GM12878 (cell line): Measurements from ENCODE around the gene ATG14. TPM values are rescaled to one million over a fixed set of nuclear protein-coding genes. Genes with fewer than 3 reads are reported as not detected.

ENCODE experiments used
- ATAC-seq: fragments of 200-7000 bp; cut with Tn5 transposase; 3 replicates; pipeline ENCODE4 v1.9.1; 2020; ENCODE audit warnings: mild to moderate bottlenecking, moderate library complexity
- BruUV-seq: library from RNA; stranded (reverse); fragments of 400-500 nt; replicated peaks from 2 replicates; lab custom pipeline; 2021; lab: Mats Ljungman, UMichigan
- CTCF ChIA-PET: fragments of 300-600 bp; sonication (Branson Sonifier 250); formaldehyde crosslinking; extraction: SDS; loops from one replicate; lab custom pipeline; 2021; ENCODE audit warnings: inconsistent platforms; lab: Yijun Ruan, JAX
- POLR2A ChIA-PET: fragments of 350-600 bp; formaldehyde crosslinking; extraction: SDS; loops from one replicate; lab custom pipeline; 2021; ENCODE audit warnings: inconsistent platforms; lab: Charles Lee
- RAD21 ChIA-PET: fragments of 300-600 bp; sonication (Branson Sonifier 250); formaldehyde crosslinking; loops from one replicate; lab custom pipeline; 2023; ENCODE audit warnings: antibody characterized with exemption; ENCODE audit not compliant: unreplicated experiment; lab: Charles Lee
- SMC1A ChIA-PET: fragments of 300-600 bp; sonication (Branson Sonifier 250); formaldehyde crosslinking; loops from one replicate; lab custom pipeline; 2023; ENCODE audit not compliant: unreplicated experiment, uncharacterized antibody; lab: Charles Lee
- DNase-seq: peaks from one replicate; pipeline ENCODE4 v3.0.0-alpha.2; 2011; ENCODE audit warnings: low read depth, low spot score
- FAIRE-seq: peaks from 3 replicates; lab custom pipeline; 2011; peaks lifted over from hg19 to GRCh38; lab: Jason Lieb, UNC
- H2AFZ ChIP-seq: 2 replicates; pipeline ENCODE4 v1.6.0; 2011; ENCODE audit warnings: low read depth, low read length, control low read depth; ENCODE audit not compliant: control insufficient read depth
- H3K27ac ChIP-seq: 2 replicates; pipeline ENCODE4 v1.5.1; 2011; ENCODE audit warnings: control low read depth; ENCODE audit not compliant: control insufficient read depth, insufficient read depth
- H3K27me3 ChIP-seq, 2 experiments: replicated peaks in 1 of 2; 2 replicates each; pipeline versions ENCODE4 v1.6.0 to v1.6.1; 2011; ENCODE audit warnings: low read length in 1 of 2; ENCODE audit not compliant: control insufficient read depth in 2 of 2, insufficient read depth in 2 of 2
- H3K36me3 ChIP-seq, 2 experiments: 2 replicates each; pipeline ENCODE4 v1.5.1; 2011; ENCODE audit warnings: low read length in 1 of 2; ENCODE audit not compliant: control insufficient read depth in 2 of 2, insufficient read depth in 2 of 2
- H3K4me1 ChIP-seq: 2 replicates; pipeline ENCODE4 v1.6.1; 2011; ENCODE audit warnings: mild to moderate bottlenecking, low read length, moderate library complexity, mixed read lengths; ENCODE audit not compliant: control insufficient read depth, insufficient read depth
- H3K4me2 ChIP-seq: 2 replicates; pipeline ENCODE4 v1.6.0; 2011; ENCODE audit warnings: control low read depth; ENCODE audit not compliant: control insufficient read depth, insufficient read depth
- H3K4me3 ChIP-seq: fragments of 200-600 bp; sonication (generic); 2 replicates; pipeline ENCODE4 v1.5.1; 2016
- H3K79me2 ChIP-seq: 2 replicates; pipeline ENCODE4 v1.6.0; 2011; ENCODE audit warnings: low read length; ENCODE audit not compliant: control insufficient read depth, insufficient read depth
- H3K9ac ChIP-seq: 2 replicates; pipeline ENCODE4 v1.8.0; 2011; ENCODE audit warnings: low read length, control low read depth, mixed read lengths; ENCODE audit not compliant: control insufficient read depth, insufficient read depth
- H3K9me3 ChIP-seq: replicated peaks from 3 replicates; pipeline ENCODE4 v1.5.1; 2011; ENCODE audit warnings: mild to moderate bottlenecking, low read length; ENCODE audit not compliant: control insufficient read depth, insufficient read depth
- H4K20me1 ChIP-seq: 2 replicates; pipeline ENCODE4 v1.6.0; 2011; ENCODE audit not compliant: control insufficient read depth, insufficient read depth
- BACH1 ChIP-seq: fragments of 450-650 bp; IDR thresholded peaks from 2 replicates; pipeline ENCODE4 v1.6.1; 2017; ENCODE audit warnings: mild to moderate bottlenecking, borderline replicate concordance
- CEBPB ChIP-seq, 2 experiments: fragments of 150-350 bp in 1 of 2; IDR thresholded peaks; 2 replicates each; pipeline ENCODE4 v1.6.1; 2012 to 2014; ENCODE audit warnings: low read depth in 2 of 2, low read length in 2 of 2, borderline replicate concordance in 1 of 2, inconsistent platforms in 1 of 2
- CHD4 ChIP-seq: fragments of 200-600 bp; sonication (generic); IDR thresholded peaks from 2 replicates; pipeline ENCODE4 v1.6.1; 2016; ENCODE audit warnings: mild to moderate bottlenecking
- EZH2 ChIP-seq: IDR thresholded peaks from 2 replicates; pipeline ENCODE4 v1.6.1; 2012; ENCODE audit warnings: low read depth, mild to moderate bottlenecking, control low read depth, inconsistent platforms, low read length, borderline replicate concordance; ENCODE audit not compliant: control insufficient read depth
- IRF5 ChIP-seq: fragments of 450-650 bp; IDR thresholded peaks from 2 replicates; pipeline ENCODE4 v1.6.1; 2017; ENCODE audit warnings: borderline replicate concordance
- PAX5 ChIP-seq: IDR thresholded peaks from 2 replicates; pipeline ENCODE4 v1.6.1; 2011; ENCODE audit warnings: low read depth, low read length, borderline replicate concordance
- PKNOX1 ChIP-seq: fragments of 450-650 bp; IDR thresholded peaks from 2 replicates; pipeline ENCODE4 v1.6.1; 2016; ENCODE audit warnings: mild to moderate bottlenecking
- RUNX3 ChIP-seq: IDR thresholded peaks from 2 replicates; pipeline ENCODE4 v1.6.1; 2012; ENCODE audit warnings: low read length, inconsistent platforms
- SP1 ChIP-seq: IDR thresholded peaks from one replicate; pipeline ENCODE4 v1.6.1; 2011; ENCODE audit warnings: low read depth, low read length
- SPI1 ChIP-seq: IDR thresholded peaks from 2 replicates; pipeline ENCODE4 v1.6.1; 2011; ENCODE audit warnings: low read depth, mild to moderate bottlenecking, low read length, moderate library complexity, borderline replicate concordance; ENCODE audit not compliant: insufficient read depth
- SREBF2 ChIP-seq: IDR thresholded peaks from 2 replicates; pipeline ENCODE4 v1.6.1; 2012; ENCODE audit warnings: mild to moderate bottlenecking, low read length
- SUZ12 ChIP-seq: fragments of 200-600 bp; sonication (generic); IDR thresholded peaks from one replicate; pipeline ENCODE4 v1.6.1; 2018; ENCODE audit warnings: antibody characterized with exemption, mild to moderate bottlenecking; ENCODE audit not compliant: unreplicated experiment
- YBX1 ChIP-seq: fragments of 450-650 bp; IDR thresholded peaks from 2 replicates; pipeline ENCODE4 v1.6.1; 2016; ENCODE audit warnings: antibody characterized with exemption
- ZZZ3 ChIP-seq: IDR thresholded peaks from 2 replicates; pipeline ENCODE4 v1.6.1; 2011; ENCODE audit warnings: low read depth; ENCODE audit not compliant: control insufficient read depth, insufficient read length
- WGBS: methylation state at CpG from one replicate; pipeline ENCODE4 v1.1.6; 2016; ENCODE audit warnings: low lambda C conversion rate; ENCODE audit not compliant: insufficient replicate concordance, insufficient coverage; ENCODE audit errors: missing lambda C conversion rate; 5-methylcytosine and 5-hydroxymethylcytosine counted together
- in situ Hi-C: fragments of 300-500 bp; cut with MboI; formaldehyde crosslinking; loops from 9 replicates; pipeline ENCODE4 v1.14.3; 2018; ENCODE audit warnings: mixed read lengths
- intact Hi-C: fragments of 100-400 bp; cut with micrococcal nuclease; formaldehyde crosslinking; loops from one replicate; pipeline ENCODE4 v1.14.2; 2022; ENCODE audit not compliant: unreplicated experiment
- polyA plus RNA-seq, 11 experiments: library from polyadenylated mRNA; depleted of rRNA in 4 of 11; unstranded in 6 of 11; stranded (reverse) in 5 of 11; fragments of >200 nt; fragmentation: Nextera tagmentation in 4 of 11; fragmentation: Illumina TruSeq in 1 of 11; extraction: Ambion mirVana in 4 of 11; extraction: Trizol in 1 of 11; gene quantifications; 1 replicate in 1 of 11; 2 replicates in 10 of 11; pipeline versions ENCODE4 v1.2.1 to v1.2.3, GENCODE V29; 2011 to 2016; ENCODE audit warnings: inconsistent platforms in 2 of 11, missing spikeins in 2 of 11, low read depth in 1 of 11
- total RNA-seq, 4 experiments: library from RNA; depleted of rRNA in 3 of 4; stranded (reverse); fragments of >200 nt in 3 of 4; fragmentation: Illumina TruSeq in 1 of 4; extraction: Trizol in 1 of 4; gene quantifications; 2 replicates each; pipeline versions ENCODE4 v1.2.1 to v1.2.3, GENCODE V29; 2013 to 2021
- TF ChIP-seq, protein P1 (sequence below): IDR thresholded peaks from 2 replicates; pipeline ENCODE4 v1.6.1; 2011; ENCODE audit warnings: low read depth, low read length, improper control_type of control experiment, borderline replicate concordance

The ATG14 gene
- total and polyA plus RNA-seq, 10 of the 15 experiments (the other 5 are each of a cell fraction or from before 2014, with no cell fraction given), result 1.1 to 6.4 (median 5.0) TPM

- in situ Hi-C loops, result no loop called here
- no peaks in the 10 kb centered on the region for H3K79me2 ChIP-seq
- no peak for TF ChIP-seq EZH2
- TF ChIP-seq YBX1, result no peak
- TF ChIP-seq SP1, result no peak
- no peak for TF ChIP-seq SREBF2
- no peak for TF ChIP-seq PAX5
- TF ChIP-seq, protein P1, sequence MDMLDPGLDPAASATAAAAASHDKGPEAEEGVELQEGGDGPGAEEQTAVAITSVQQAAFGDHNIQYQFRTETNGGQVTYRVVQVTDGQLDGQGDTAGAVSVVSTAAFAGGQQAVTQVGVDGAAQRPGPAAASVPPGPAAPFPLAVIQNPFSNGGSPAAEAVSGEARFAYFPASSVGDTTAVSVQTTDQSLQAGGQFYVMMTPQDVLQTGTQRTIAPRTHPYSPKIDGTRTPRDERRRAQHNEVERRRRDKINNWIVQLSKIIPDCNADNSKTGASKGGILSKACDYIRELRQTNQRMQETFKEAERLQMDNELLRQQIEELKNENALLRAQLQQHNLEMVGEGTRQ, result no peak
- TF ChIP-seq BACH1, result no peak
- no peak for TF ChIP-seq ZZZ3
- no peak for TF ChIP-seq SPI1
- no peak for TF ChIP-seq RUNX3
- TF ChIP-seq SUZ12, result no peak
- no peak for TF ChIP-seq IRF5
- TF ChIP-seq CEBPB (IDR thresholded peaks at IDR 0.05; ENCODE audit: borderline replicate concordance in 1 of 2, low read depth in 2 of 2, low read length in 2 of 2), result no peak
- TF ChIP-seq CHD4, result no peak
- TF ChIP-seq PKNOX1, result no peak
- no peak overlapping the region for H3K4me2 ChIP-seq
- H3K27ac ChIP-seq, result no peak overlapping the region
- H3K27me3 ChIP-seq, result no peaks in the 10 kb centered on the region
- H3K9me3 ChIP-seq, result no peaks in the 10 kb centered on the region
- CTCF ChIA-PET, result interaction anchor here (1.0 to 1.4 kb wide), 2 partner anchors 10 to 1033 kb away, joined by 4 to 6 read pairs; no protein-coding TSS in a partner anchor
- no peaks in the 10 kb centered on the region for H3K4me1 ChIP-seq
- ATAC-seq, result no peak
- RAD21 ChIA-PET, result no interaction called here
- BruUV-seq, result no TSS peak
- POLR2A ChIA-PET, result no interaction called here
- H3K36me3 ChIP-seq, result no peaks in the 10 kb centered on the region
- H3K4me3 ChIP-seq, result no peak overlapping the region
- intact Hi-C loops, result loop anchor here (10.0 kb wide), 1 partner anchor 224 kb away; no protein-coding TSS in a partner anchor
- no peak for FAIRE-seq
- DNase-seq, result no peak
- H4K20me1 ChIP-seq, result no peaks in the 10 kb centered on the region
- WGBS, result 24% methylated on average over 9 of the region's 9 CpGs
- SMC1A ChIA-PET, result no interaction called here
- no peak overlapping the region for H3K9ac ChIP-seq
- H2AFZ ChIP-seq, result no peak overlapping the region
Observed at GRCh38 chr14:55441286-55441685, 29.7 kb upstream of the ATG14 start.
